H9 (cell line): ENCODE data around the gene NEK5. TPM values are rescaled to one million over a fixed set of nuclear protein-coding genes. Genes with fewer than 3 reads are reported as not detected.

Source experiments
- DNase-seq: peaks from one replicate; pipeline ENCODE4 v3.0.0-alpha.2; 2017
- H2AFZ ChIP-seq: one replicate; pipeline ENCODE4 v1.6.1; 2013; ENCODE audit warnings: mild to moderate bottlenecking, low read length, control low read depth, moderate library complexity
- H2AK5ac ChIP-seq: 2 replicates; pipeline ENCODE4 v1.6.1; 2013; ENCODE audit warnings: low read length, control low read depth, mixed read lengths; ENCODE audit not compliant: insufficient read length
- H2BK120ac ChIP-seq: one replicate; pipeline ENCODE4 v1.6.1; 2013; ENCODE audit warnings: low read depth, mild to moderate bottlenecking, low read length, control low read depth, inconsistent platforms; ENCODE audit not compliant: poor library complexity, severe bottlenecking
- H2BK12ac ChIP-seq: 2 replicates; pipeline ENCODE4 v1.6.1; 2013; ENCODE audit warnings: low read length, control low read depth, mixed read lengths, low read depth; ENCODE audit not compliant: insufficient read length
- H2BK15ac ChIP-seq: 2 replicates; pipeline ENCODE4 v1.6.1; 2013; ENCODE audit warnings: low read depth, low read length, control low read depth
- H2BK20ac ChIP-seq: one replicate; pipeline ENCODE4 v1.6.1; 2013; ENCODE audit warnings: low read depth, mild to moderate bottlenecking, low read length, control low read depth, inconsistent platforms; ENCODE audit not compliant: poor library complexity, severe bottlenecking
- H2BK5ac ChIP-seq: 2 replicates; pipeline ENCODE4 v1.6.1; 2013; ENCODE audit warnings: low read length, control low read depth, mixed read lengths; ENCODE audit not compliant: insufficient read length
- H3K14ac ChIP-seq: 2 replicates; pipeline ENCODE4 v1.6.1; 2013; ENCODE audit warnings: low read length, control low read depth; ENCODE audit not compliant: insufficient read depth
- H3K18ac ChIP-seq: 2 replicates; pipeline ENCODE4 v1.6.1; 2013; ENCODE audit warnings: low read depth, mild to moderate bottlenecking, mixed read lengths, low read length, control low read depth; ENCODE audit not compliant: insufficient read length
- H3K23ac ChIP-seq: 2 replicates; pipeline ENCODE4 v1.6.1; 2013; ENCODE audit warnings: low read length, control low read depth, mixed read lengths, low read depth; ENCODE audit not compliant: insufficient read length
- H3K23me2 ChIP-seq: 2 replicates; pipeline ENCODE4 v1.6.1; 2013; ENCODE audit warnings: low read depth, mild to moderate bottlenecking, mixed read lengths, low read length, control low read depth; ENCODE audit not compliant: insufficient read length, poor library complexity, severe bottlenecking
- H3K27ac ChIP-seq: 2 replicates; pipeline ENCODE4 v1.5.1; 2013; ENCODE audit warnings: low read length, control low read depth, mixed read lengths, low read depth; ENCODE audit not compliant: insufficient read length
- H3K27me3 ChIP-seq: 2 replicates; pipeline ENCODE4 v1.6.1; 2013; ENCODE audit warnings: low read length, control low read depth, inconsistent platforms; ENCODE audit not compliant: insufficient read depth
- H3K4ac ChIP-seq: 2 replicates; pipeline ENCODE4 v1.6.1; 2013; ENCODE audit warnings: low read depth, mild to moderate bottlenecking, control low read depth, inconsistent platforms, low read length, moderate library complexity
- H3K4me1 ChIP-seq: 2 replicates; pipeline ENCODE4 v1.6.1; 2013; ENCODE audit warnings: low read length, control low read depth, inconsistent platforms; ENCODE audit not compliant: insufficient read depth
- H3K4me2 ChIP-seq: 2 replicates; pipeline ENCODE4 v1.6.1; 2013; ENCODE audit warnings: low read length, control low read depth, mixed read lengths; ENCODE audit not compliant: insufficient read length, insufficient read depth
- H3K56ac ChIP-seq: 2 replicates; pipeline ENCODE4 v1.6.1; 2013; ENCODE audit warnings: low read depth, mild to moderate bottlenecking, mixed read lengths, low read length, control low read depth; ENCODE audit not compliant: insufficient read length
- H3K79me1 ChIP-seq: 2 replicates; pipeline ENCODE4 v1.6.1; 2013; ENCODE audit warnings: low read depth, mild to moderate bottlenecking, moderate library complexity, low read length, control low read depth, inconsistent platforms; ENCODE audit not compliant: insufficient read depth, poor library complexity, severe bottlenecking
- H3K79me2 ChIP-seq: 2 replicates; pipeline ENCODE4 v1.6.1; 2013; ENCODE audit warnings: low read length, control low read depth, inconsistent platforms; ENCODE audit not compliant: insufficient read depth
- H3K9ac ChIP-seq: 2 replicates; pipeline ENCODE4 v1.6.1; 2013; ENCODE audit warnings: low read length, control low read depth, mixed read lengths; ENCODE audit not compliant: insufficient read length; ENCODE audit errors: extremely low read depth
- H3K9me3 ChIP-seq: one replicate; pipeline ENCODE4 v1.6.1; 2013; ENCODE audit warnings: low read depth, low read length, inconsistent platforms; ENCODE audit not compliant: control insufficient read depth
- H3T11ph ChIP-seq: one replicate; pipeline ENCODE4 v1.6.1; 2013; ENCODE audit warnings: mild to moderate bottlenecking, low read length, control low read depth, inconsistent platforms
- H4K20me1 ChIP-seq: one replicate; pipeline ENCODE4 v1.6.1; 2013; ENCODE audit not compliant: control insufficient read depth, insufficient read length, insufficient read depth
- H4K5ac ChIP-seq: 2 replicates; pipeline ENCODE4 v1.6.1; 2013; ENCODE audit warnings: low read depth, mild to moderate bottlenecking, mixed read lengths, low read length, control low read depth; ENCODE audit not compliant: insufficient read length
- H4K8ac ChIP-seq: replicated peaks from 2 replicates; pipeline ENCODE4 v1.6.1; 2013; ENCODE audit warnings: low read length, control low read depth, mixed read lengths, low read depth; ENCODE audit not compliant: insufficient read length
- H4K91ac ChIP-seq: 2 replicates; pipeline ENCODE4 v1.6.1; 2013; ENCODE audit warnings: low read depth, mild to moderate bottlenecking, moderate library complexity, mixed read lengths, low read length, control low read depth; ENCODE audit not compliant: insufficient read length
- H3K27ac Mint-ChIP-seq, 3 experiments: 2 replicates in 2 of 3; 3 replicates in 1 of 3; pipeline ENCODE4 v1.8.0; 2020 to 2021; ENCODE audit warnings: mixed read lengths in 3 of 3, mild to moderate bottlenecking in 1 of 3, moderate library complexity in 1 of 3
- H3K27me3 Mint-ChIP-seq: 2 replicates; pipeline ENCODE4 v1.8.0; 2021; ENCODE audit warnings: low read depth, mild to moderate bottlenecking, moderate library complexity, mixed read lengths
- H3K36me3 Mint-ChIP-seq, 3 experiments: 2 replicates in 2 of 3; 3 replicates in 1 of 3; pipeline ENCODE4 v1.8.0; 2020 to 2021; ENCODE audit warnings: low read depth in 3 of 3, mixed read lengths in 3 of 3; ENCODE audit not compliant: insufficient read depth in 1 of 3
- H3K4me1 Mint-ChIP-seq, 2 experiments: 2 replicates each; pipeline ENCODE4 v1.8.0; 2020; ENCODE audit warnings: mixed read lengths in 2 of 2
- H3K4me3 Mint-ChIP-seq, 2 experiments: 2 replicates in 1 of 2; 3 replicates in 1 of 2; pipeline ENCODE4 v1.8.0; 2020 to 2021; ENCODE audit warnings: mild to moderate bottlenecking in 2 of 2, mixed read lengths in 2 of 2, moderate library complexity in 1 of 2
- H3K9me3 Mint-ChIP-seq, 2 experiments: 2 replicates in 1 of 2; 3 replicates in 1 of 2; pipeline ENCODE4 v1.8.0; 2020; ENCODE audit warnings: mild to moderate bottlenecking in 2 of 2, mixed read lengths in 2 of 2, moderate library complexity in 1 of 2
- WGBS: extraction: QIAGEN DNeasy Blood & Tissue Kit; methylation state at CpG from one replicate; pipeline ENCODE4 v1.1.7; 2013; ENCODE audit warnings: missing lambda C conversion rate, low lambda C conversion rate, mixed read lengths; ENCODE audit not compliant: insufficient read length; ENCODE audit errors: extremely low coverage; 5-methylcytosine and 5-hydroxymethylcytosine counted together
- total RNA-seq: library from RNA; stranded (reverse); gene quantifications from 2 replicates; pipeline ENCODE4 v1.2.1, GENCODE V29; 2021
- TF ChIP-seq, protein P1 (sequence below): fragments of 200-600 bp; sonication (generic); conservative IDR thresholded peaks from 3 replicates; pipeline ENCODE4 v1.8.0; 2021; ENCODE audit warnings: antibody characterized with exemption, mild to moderate bottlenecking

Gene NEK5
- total RNA-seq, 1 experiment from 2014 or later, result 0.26 TPM

- H3K27me3 Mint-ChIP-seq, result peaks cover 25% of the 10 kb centered on the region
These were observed 117.0 kb downstream of the NEK5 start, which contains the start of gene ALG11 for GRCh38 chr13:52011632-52012511. Gene ALG11, plus strand, starts transcription at chr13:52012398. Its CDS starts 21 bp downstream, at chr13:52012419.

More at GRCh38 chr13:52011632-52012511, 117.0 kb downstream of the NEK5 start, which contains the start of gene ALG11:
- Histone ChIP-seq H2BK12ac (no peak within 1 kb of the TSS), H2BK20ac (no peak within 1 kb of the TSS), H3T11ph (no peak within 1 kb of the TSS), H3K79me2 (peaks cover 12% of the 10 kb centered on the region; the same call in 1 of the 2 replicates), H4K8ac (no peak within 1 kb of the TSS), H3K79me1 (peaks cover 2% of the 10 kb centered on the region), H3K14ac (peak within 1 kb of the TSS; percentile 55; the same call in 1 of the 2 replicates), H3K27ac (no peak within 1 kb of the TSS), H4K20me1 (no peaks in the 10 kb centered on the region), H4K5ac (no peak within 1 kb of the TSS), H3K23me2 (peaks cover 8% of the 10 kb centered on the region), H3K27me3 (peaks cover 12% of the 10 kb centered on the region; the same call in 1 of the 2 replicates), H3K9ac (peak within 1 kb of the TSS; percentile 98), H4K91ac (no peak within 1 kb of the TSS), H2BK120ac (no peak within 1 kb of the TSS), H3K18ac (peak within 1 kb of the TSS; percentile 63), H2AK5ac (no peak within 1 kb of the TSS), H2BK15ac (no peak within 1 kb of the TSS), H3K9me3 (no peaks in the 10 kb centered on the region), H2BK5ac (no peak within 1 kb of the TSS), H3K4ac (no peak within 1 kb of the TSS), H3K56ac (no peak within 1 kb of the TSS), H3K4me1 (no peaks in the 10 kb centered on the region), H2AFZ (no peak within 1 kb of the TSS), H3K4me2 (peak within 1 kb of the TSS; percentile 99), H3K23ac (no peak within 1 kb of the TSS)
- H3K9me3 Mint-ChIP-seq, result peaks cover 6 to 8% of the 10 kb centered on the region in 2 experiments
- DNase-seq, result peak; percentile 99
- peaks cover 16 to 18% (median 17%) of the 10 kb centered on the region in 3 experiments for H3K36me3 Mint-ChIP-seq
- H3K4me3 Mint-ChIP-seq, result peak within 1 kb of the TSS; percentile 97 to 99
- peak within 1 kb of the TSS; percentile 92 to 100 (median 99) for H3K27ac Mint-ChIP-seq
- no CpG with 5 or more reads among the region's 82 CpGs for WGBS
- H3K4me1 Mint-ChIP-seq, result peaks cover 15 to 16% of the 10 kb centered on the region in 2 experiments; a peak in 3 of 4 replicates
- TF ChIP-seq, protein P1, sequence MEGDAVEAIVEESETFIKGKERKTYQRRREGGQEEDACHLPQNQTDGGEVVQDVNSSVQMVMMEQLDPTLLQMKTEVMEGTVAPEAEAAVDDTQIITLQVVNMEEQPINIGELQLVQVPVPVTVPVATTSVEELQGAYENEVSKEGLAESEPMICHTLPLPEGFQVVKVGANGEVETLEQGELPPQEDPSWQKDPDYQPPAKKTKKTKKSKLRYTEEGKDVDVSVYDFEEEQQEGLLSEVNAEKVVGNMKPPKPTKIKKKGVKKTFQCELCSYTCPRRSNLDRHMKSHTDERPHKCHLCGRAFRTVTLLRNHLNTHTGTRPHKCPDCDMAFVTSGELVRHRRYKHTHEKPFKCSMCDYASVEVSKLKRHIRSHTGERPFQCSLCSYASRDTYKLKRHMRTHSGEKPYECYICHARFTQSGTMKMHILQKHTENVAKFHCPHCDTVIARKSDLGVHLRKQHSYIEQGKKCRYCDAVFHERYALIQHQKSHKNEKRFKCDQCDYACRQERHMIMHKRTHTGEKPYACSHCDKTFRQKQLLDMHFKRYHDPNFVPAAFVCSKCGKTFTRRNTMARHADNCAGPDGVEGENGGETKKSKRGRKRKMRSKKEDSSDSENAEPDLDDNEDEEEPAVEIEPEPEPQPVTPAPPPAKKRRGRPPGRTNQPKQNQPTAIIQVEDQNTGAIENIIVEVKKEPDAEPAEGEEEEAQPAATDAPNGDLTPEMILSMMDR, result no peak
